ENCODE measurements around the gene PPIA.
"Not testable (repeated sequence)": the region's sequence is repeated elsewhere in the genome, so short reads cannot be mapped to it uniquely, and the experiment has no call there.

The PPIA gene

DNA sequence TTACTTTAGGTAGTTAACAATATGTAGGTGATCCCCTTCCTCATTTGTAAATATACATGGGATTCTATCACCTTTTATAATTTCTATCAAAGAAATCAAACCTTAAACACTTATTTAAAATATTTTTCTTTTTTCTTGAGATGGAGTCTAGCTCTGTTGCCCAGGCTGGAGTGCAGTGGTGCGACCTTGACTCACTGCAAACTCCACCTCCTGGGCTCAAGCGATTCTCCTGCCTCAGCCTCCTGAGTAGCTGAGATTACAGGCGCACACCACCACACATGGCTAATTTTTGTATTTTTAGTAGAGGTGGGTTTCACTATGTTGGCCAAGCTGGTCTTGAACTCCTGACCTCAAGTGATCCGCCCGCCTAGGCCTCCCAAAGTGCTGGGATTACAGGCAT, 47.0 kb downstream of the PPIA start:
- not testable (repeated sequence) for DNase-seq

DNA sequence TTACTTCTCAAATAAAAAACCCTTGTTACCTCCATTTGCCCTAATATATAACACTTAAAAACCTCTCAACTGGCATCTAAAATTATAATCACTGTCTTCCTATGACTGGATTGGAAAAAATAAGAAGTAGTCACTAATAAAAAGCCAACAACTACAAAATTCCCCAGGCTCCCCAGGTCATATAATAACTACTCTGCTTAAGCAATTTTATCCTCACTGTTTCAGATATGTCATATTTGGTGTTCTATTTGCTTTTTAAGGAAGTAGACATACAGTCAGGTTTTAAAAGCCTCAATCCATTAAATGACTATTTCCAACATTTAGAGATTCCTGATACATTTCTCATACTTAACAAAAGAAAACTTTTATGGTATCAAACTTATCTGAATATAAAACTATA, 49.0 kb downstream of the PPIA start:
- DNase-seq = no peak

DNA sequence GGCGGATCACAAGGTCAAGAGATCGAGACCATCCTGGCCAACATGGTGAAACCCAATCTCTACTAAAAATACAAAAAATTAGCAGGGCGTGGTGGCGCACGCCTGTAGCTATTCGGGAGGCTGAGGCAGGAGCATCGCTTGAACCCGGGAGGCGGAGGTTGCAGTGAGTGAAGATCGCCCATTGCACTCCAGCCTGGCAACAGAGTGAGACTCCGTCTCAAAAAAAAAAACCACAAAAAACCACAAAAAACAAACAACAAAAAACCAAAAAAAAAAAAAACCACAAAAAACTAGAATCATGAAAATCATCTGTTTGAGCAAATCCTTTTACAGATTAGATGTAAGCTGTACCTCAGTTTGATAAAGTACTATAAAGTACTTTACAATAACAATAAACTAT, 49.9 kb downstream of the PPIA start:
- DNase-seq = not testable (repeated sequence)

DNA sequence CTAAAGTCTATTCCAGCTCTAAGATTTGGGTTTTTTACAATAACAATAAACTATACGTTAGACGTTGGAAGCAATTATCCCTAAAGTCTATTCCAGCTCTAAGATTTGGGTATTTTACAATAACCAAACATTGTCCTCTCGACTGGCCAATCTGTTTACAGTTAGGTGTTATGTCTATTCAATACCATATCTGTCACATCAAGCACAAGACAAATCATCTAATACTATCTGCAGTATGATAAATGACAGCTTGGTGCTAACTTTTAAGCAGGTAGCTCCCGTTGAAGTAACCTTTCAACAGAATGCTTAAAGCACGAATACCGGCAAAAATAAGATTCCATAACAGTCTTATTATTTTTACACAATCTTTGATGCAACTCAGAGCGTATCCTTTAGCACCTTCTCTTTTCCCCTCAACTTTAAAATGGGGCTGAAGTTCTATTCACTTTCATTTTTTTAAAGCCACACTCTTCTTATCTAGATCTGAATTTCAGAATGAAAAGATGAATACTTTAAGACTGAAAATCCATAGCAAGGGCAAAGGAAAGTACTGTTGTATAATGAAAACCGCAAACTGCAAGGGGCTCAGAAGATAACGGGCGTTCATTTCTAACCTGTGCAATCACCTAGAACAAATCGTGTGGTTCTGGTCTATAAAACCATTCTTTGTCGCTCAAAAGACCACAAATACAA, 50.5 kb downstream of the PPIA start:
- DNase-seq = no peak

DNA sequence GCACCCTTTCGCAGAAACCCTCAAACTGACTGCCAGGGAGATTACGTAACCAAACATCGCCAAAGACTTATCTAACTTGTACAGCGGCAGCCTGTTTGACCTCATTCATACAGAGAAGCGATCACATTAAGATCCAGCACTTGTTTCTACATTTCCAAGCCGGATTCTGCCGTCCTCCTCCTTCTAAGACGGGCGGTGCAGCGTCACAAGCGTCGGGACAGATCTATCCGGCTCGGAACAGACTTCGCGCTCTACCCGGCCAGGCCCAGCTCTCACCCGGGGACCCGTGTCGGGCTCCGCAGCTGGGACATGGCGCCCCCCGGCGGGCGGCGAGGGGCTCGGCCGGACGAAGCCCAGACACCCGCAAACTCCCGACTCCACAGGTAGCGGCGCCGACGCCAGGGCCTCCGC, 51.0 kb downstream of the PPIA start:
- peak; percentile 83 for DNase-seq

DNA sequence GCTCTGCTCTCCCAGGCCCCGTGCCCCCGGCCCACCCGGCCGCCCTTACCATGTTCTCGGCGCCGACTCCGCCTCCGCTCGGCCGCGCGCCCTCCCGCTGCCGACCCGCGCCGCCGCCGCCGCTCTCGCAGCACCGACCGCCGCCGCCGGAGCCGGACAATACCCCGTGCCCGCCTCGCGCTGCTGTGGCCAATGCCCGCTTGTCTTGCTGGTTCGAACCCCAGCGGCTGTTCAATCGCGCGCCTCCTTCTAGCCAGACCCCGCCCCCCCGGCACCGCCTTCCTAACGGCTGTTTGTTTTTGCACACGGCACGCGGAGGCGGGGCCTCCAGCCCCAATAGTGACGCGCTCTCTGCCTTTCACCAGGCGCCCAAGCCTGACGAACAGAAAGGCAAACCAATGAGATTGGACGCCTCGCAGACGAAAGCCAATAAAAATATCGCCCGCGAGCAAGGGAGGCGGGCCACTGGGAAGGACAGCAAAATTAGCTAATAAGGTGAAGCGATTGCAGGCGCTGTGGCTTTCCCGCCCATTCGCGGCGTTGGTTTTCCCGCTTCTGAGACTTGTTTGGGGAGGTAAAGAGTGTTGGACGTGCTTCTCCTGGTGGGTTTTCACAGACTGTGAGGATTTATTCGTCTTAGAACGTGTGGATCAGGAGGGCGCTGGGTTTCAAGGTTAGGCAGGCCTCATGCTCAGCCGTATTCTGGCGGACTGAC, 51.6 kb downstream of the PPIA start, which contains the start of gene H2AZ2:
H2AZ2 (minus strand) TSS at position 168 of the 715 bp plus-strand sequence; CDS start at position 52, 116 bp downstream.
- DNase-seq = peak; percentile 100

DNA sequence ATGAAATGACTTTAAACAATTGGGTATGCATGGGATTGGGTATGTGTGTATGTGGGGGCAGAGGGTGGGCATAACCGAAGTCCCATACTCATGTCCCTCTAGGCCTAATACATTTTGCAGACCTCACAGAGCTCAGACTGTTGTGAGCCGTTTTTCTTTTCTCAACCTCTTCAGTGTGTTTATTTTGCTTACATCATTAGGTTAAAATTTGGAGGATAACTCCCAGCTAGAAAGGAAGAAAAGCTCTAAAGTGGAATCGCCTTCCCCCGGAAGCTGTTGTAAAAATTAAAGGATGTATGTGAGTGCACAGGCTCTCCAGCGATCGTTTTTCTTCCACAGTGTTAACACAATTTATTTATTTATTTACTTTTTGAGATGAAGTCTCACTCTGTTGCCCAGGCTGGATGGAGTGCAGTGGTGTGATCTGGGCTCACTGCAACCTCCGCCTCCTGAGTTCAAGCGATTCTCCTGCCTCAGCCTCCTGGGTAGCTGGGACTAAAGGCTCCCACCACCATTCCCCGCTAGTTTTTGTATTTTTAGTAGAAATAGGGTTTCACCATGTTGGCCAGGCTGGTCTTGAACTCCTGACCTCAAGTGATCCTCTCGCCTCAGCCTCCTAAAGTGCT, 52.9 kb downstream of the PPIA start:
- no peak for DNase-seq

DNA sequence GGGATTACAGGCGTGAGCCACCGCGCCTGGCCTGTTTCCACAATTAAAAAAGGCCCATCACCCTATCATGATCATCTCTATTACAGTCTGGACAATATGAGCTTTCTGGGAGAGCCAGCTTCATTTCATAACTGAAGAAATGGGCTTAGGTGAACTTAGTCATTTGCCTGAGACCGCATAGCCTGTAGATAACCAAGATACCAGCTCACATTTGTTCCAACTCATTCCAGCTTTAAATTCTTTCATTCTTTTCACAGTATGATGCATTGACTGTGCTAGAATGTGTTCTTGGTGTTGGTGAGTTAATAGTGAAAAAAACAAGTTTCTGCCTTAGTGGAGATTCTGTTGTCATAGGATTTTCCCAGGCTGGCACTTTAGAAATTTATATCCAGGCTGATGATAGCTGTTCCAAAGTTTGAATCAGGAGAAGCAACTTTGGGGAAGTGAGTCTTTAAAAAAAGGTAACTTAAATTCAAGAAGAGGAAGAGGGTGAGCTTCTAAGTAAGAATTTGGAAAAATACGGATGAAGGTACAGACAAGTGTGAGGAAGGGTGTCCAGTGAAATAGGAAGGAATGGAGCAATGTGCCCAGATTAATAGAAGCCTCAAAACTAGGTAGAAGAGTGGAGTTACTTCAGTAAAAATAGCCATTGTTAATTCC, 53.5 kb downstream of the PPIA start:
- DNase-seq = no peak

DNA sequence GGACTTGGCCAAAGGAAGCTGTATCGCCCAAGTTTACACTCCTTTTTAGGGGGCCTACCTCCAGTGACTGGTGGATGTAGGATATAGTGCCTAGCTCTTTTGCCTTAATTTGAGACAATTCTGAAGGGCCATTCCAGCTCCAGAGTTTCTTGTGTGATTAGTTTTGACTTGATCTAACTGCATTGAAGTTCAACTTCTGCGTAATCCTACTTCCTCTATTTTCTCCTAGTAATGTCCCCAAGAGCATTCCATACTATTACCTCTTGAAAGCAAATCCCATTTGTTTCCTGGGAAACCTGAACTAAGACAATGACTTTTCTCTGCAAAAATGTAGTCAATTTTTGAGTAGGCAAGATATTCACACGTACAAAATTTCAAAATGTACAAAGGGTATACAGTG, 56.1 kb downstream of the PPIA start:
- DNase-seq = no peak
